Posterior vena cava (tissue), 2 donors: ENCODE measurements around the gene ARHGEF17. TPM values are rescaled to one million over a fixed set of nuclear protein-coding genes. Genes with fewer than 3 reads are reported as not detected.

Experiments used
- DNase-seq: peaks from one replicate; pipeline ENCODE4 v3.0.0-alpha.2; 2020; ENCODE audit warnings: low spot score
- intact Hi-C, 2 donors: fragments of 100-400 bp; cut with DNase I; formaldehyde crosslinking; loops; one replicate each; pipeline versions ENCODE4 v1.14.1 to v1.14.2; 2022 to 2023
- total RNA-seq, 2 donors: library from RNA; stranded (reverse); fragmentation: NEBNext Ultra II Directional; extraction: Animal tissue kit (Norgen Biotek cat#: 25700); gene quantifications; one replicate each; pipeline ENCODE4 v1.2.1, GENCODE V29; 2021
- donor health status: DM: yes; HTN: yes; CAD: no.
- donor health status: DM: yes; HTN: yes; CAD: no.

ARHGEF17 gene
- total RNA-seq, 2 donors from 2014 or later = 88.6 to 99.1 TPM

DNA sequence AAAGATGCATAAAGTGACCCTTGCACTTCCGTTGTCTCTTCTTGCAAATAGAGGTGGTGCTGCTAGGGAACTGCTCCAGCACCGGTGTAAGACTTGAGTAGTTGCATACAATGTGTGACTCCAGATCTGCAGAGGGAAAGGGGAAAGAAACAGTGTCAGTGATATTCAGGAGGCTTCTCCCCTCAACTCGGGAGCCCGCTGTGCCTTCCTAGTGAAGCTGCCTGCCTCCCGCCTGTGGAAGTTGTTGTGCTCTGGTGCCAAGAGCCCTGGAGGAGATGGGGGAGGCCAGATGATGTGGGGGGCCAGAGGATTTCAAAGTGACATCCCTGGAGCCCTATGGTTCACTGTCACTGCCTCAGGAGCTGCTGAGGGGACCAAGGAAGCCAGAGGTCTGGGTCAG lies 98.5 kb downstream of the ARHGEF17 start:
- intact Hi-C loops = no loop called here
- no peak for DNase-seq

GRCh38 chr11:73409431-73409830 lies 101.4 kb downstream of the ARHGEF17 start:
- no peak for DNase-seq
- intact Hi-C loops = no loop called here

GRCh38 chr11:73410627-73411026 lies 102.6 kb downstream of the ARHGEF17 start:
- no peak for DNase-seq
- intact Hi-C loops = loop anchor here in 1 of 2 donors (1.0 to 10.0 kb wide), 2 partner anchors 20 to 244 kb away; no protein-coding TSS in a partner anchor

- no peak for DNase-seq
- intact Hi-C loops = loop anchor here in 1 of 2 donors (1.0 to 10.0 kb wide), 2 partner anchors 21 to 244 kb away; no protein-coding TSS in a partner anchor
Observed at GRCh38 chr11:73411031-73411430, 103.0 kb downstream of the ARHGEF17 start.

GRCh38 chr11:73412308-73412707 lies 104.2 kb downstream of the ARHGEF17 start:
- no peak for DNase-seq
- intact Hi-C loops = loop anchor here in 1 of 2 donors (10.0 kb wide), 1 partner anchor 242 kb away; no protein-coding TSS in a partner anchor

GRCh38 chr11:73413256-73413655 lies 105.2 kb downstream of the ARHGEF17 start:
- intact Hi-C loops = loop anchor here in 1 of 2 donors (10.0 kb wide), 1 partner anchor 242 kb away; no protein-coding TSS in a partner anchor
- no peak for DNase-seq

DNA sequence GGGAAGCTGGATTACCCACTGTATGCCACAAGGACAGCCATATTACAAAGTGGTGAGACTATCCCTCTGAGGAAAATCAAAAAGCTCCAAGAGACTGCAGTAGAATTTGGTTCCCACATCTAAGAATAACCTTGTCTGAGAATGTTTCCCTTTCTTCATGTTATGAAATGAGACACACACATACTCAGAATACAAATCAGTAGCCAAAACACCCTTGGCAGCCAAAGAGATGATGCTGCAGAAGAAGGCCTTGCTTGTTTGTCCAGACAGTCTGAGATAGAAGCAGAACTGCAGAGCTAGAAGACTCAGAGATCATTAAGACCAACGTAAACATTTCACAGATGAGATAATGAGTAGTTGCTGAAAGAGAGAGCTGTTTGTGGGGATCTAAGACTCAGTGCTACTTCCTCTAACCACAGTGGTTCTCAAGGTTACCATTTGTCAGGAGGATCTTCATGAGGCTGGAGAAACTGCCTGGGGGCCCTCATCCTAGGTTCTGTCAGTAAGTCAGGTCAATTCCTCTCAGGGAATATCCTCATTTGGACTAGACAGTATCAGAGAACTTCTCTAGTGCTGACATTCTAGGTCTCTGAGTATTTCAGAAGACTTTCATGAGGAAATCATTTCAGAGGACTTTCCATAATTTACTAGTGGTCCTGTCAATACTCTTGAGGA lies 107.0 kb downstream of the ARHGEF17 start:
- no peak for DNase-seq

DNA sequence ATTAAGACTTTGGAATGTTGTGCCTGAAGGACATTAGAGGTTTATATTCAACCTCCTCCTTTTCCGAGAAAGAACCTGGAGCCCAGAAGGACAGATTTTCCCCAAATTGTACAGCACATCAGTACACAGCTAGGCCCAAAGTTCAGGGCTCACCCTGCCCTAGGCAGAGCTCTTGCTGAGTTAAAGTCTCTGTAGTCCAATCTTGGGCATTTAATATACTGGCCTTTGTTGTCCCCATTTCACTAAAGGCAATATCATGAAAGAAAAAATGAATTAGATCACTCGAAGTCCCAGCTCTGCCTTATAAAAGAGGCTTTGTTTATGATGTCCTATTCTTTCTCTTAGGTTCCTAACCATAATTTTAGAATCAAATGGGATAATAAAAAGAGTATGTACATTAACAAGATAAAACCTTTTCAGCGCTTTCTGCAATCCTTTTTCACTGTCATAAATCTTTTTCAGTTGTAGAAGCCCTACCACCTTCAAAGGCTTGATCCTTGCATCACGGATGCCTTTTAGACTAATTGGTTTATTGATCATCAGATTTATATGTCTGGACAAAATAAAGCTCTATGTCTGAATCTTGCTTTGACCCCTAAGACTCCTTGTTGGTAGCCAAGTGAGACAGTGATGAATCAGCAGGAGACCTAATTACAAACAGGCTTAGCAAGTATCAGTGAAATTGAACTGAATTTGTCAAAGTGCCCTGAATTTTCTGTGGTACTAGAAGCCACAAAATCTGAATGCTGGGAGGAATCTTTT lies 108.0 kb downstream of the ARHGEF17 start:
- intact Hi-C loops = loop anchor here in 1 of 2 donors (10.0 kb wide), 1 partner anchor 239 kb away; no protein-coding TSS in a partner anchor
- no peak for DNase-seq

More for the DNA sequence above, 107.0 kb downstream of the ARHGEF17 start:
- intact Hi-C loops = loop anchor here in 1 of 2 donors (10.0 kb wide), 1 partner anchor 240 kb away; no protein-coding TSS in a partner anchor

DNA sequence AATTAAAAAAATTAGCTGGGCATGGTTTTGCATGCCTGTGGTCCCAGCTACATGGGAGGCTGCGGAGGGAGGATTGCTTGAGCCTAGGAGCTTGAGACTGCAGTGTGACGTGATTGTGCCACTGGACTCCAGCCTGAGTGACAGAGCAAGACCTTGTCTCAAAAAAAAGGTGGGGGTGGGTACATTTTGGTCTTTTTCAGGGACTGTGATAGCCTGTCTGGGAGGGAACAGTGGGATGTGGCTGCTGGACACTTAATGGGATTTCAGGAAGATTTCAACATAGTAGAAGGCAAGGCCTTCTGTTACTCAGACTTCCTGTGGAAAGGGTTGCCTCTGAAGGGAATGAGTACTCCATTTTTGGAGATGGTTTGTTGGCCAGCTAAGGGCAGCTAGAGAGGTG lies 108.7 kb downstream of the ARHGEF17 start:
- intact Hi-C loops = loop anchor here in 1 of 2 donors (10.0 kb wide), 1 partner anchor 238 kb away; no protein-coding TSS in a partner anchor
- DNase-seq = no peak

Other genes starting within 250 kb of the ARHGEF17 start
- 10 to 100 TPM; 55.6 to 62.1 TPM for gene FCHSD2, start 166.0 kb upstream of the ARHGEF17 start, total RNA-seq
- gene P2RY2, start 90.0 kb upstream of the ARHGEF17 start, total RNA-seq = 1 to 10 TPM in 1 of 2 donors, under 1 TPM in 1; 0.74 to 3.1 TPM
- gene P2RY6, start 35.9 kb upstream of the ARHGEF17 start, total RNA-seq = 1 to 10 TPM; 2.5 to 4.9 TPM
- gene RELT, start 68.1 kb downstream of the ARHGEF17 start, total RNA-seq = 10 to 100 TPM in 1 of 2 donors, 1 to 10 TPM in 1; 6.3 to 10.8 TPM